ENCODE data around the gene ERH.

The ERH gene

GRCh38 chr14:69332782-69333395 is 65.2 kb downstream of the ERH start:
- H3K36me3 Mint-ChIP-seq, result no peaks in the 10 kb centered on the region
- H3K27ac Mint-ChIP-seq, result no peak overlapping the region
- H3K4me3 Mint-ChIP-seq, result no peak overlapping the region
- no peak for ATAC-seq
- H3K9me3 Mint-ChIP-seq, result no peaks in the 10 kb centered on the region
- H3K4me1 Mint-ChIP-seq, result peaks cover 11% of the 10 kb centered on the region
- H3K27me3 Mint-ChIP-seq, result peaks cover 20% of the 10 kb centered on the region

GRCh38 chr14:69331206-69331605 is 66.9 kb downstream of the ERH start:
- Mint-ChIP-seq H3K27me3 (peaks cover 19% of the 10 kb centered on the region), H3K9me3 (no peaks in the 10 kb centered on the region), H3K4me3 (no peak overlapping the region), H3K27ac (no peak overlapping the region), H3K36me3 (no peaks in the 10 kb centered on the region), H3K4me1 (peaks cover 1% of the 10 kb centered on the region)
- ATAC-seq, result peak; percentile 4
